Pancreas (tissue), 10 donors: ENCODE results near the gene COL20A1. TPM values are rescaled to one million over a fixed set of nuclear protein-coding genes. Genes with fewer than 3 reads are reported as not detected.

ENCODE experiments used
- ATAC-seq, 4 donors: fragments of 200-7000 bp; cut with Tn5 transposase; one replicate each; pipeline versions ENCODE4 v1.8.0 to v1.9.1; 2020; ENCODE audit warnings: mild to moderate bottlenecking in 4 of 4, moderate library complexity in 4 of 4
- DNase-seq, 6 donors: peaks; one replicate each; pipeline ENCODE4 v3.0.0-alpha.2; 2020
- FAIRE-seq: peaks from 2 replicates; lab custom pipeline; 2012; peaks lifted over from hg19 to GRCh38; lab: Jason Lieb, UNC
- H3K27ac ChIP-seq, 4 donors: fragments of 200-600 bp; sonication (generic); 1 replicate in 3 of 4; 2 replicates in 1 of 4; pipeline versions ENCODE4 v1.5.0 to v1.8.0; 2020
- H3K27me3 ChIP-seq, 4 donors: fragments of 200-600 bp; one replicate each; pipeline ENCODE4 v1.8.0; 2021
- H3K36me3 ChIP-seq, 3 donors: fragments of 200-600 bp; sonication (generic) in 1 of 3; one replicate each; pipeline versions ENCODE4 v1.5.0 to v1.8.0; 2020 to 2021
- H3K4me1 ChIP-seq, 3 donors: fragments of 200-600 bp; one replicate each; pipeline ENCODE4 v1.8.0; 2021
- H3K4me3 ChIP-seq, 4 donors: fragments of 200-600 bp; sonication (generic) in 2 of 4; one replicate each; pipeline versions ENCODE4 v1.5.0 to v1.8.0; 2020 to 2021
- H3K9me3 ChIP-seq, 4 donors: fragments of 200-600 bp; one replicate each; pipeline ENCODE4 v1.8.0; 2021
- CTCF ChIP-seq, 4 donors: fragments of 200-600 bp; sonication (generic) in 3 of 4; IDR thresholded peaks; one replicate each; pipeline versions ENCODE4 v1.5.0 to v1.8.0; 2021; ENCODE audit warnings: antibody characterized with exemption in 4 of 4
- WGBS, 2 donors: extraction: QIAGEN DNeasy Blood & Tissue Kit; methylation state at CpG; one replicate each; pipeline ENCODE4 v1.1.7; 2013; 5-methylcytosine and 5-hydroxymethylcytosine counted together
- intact Hi-C, 3 donors: fragments of 100-400 bp; cut with DNase I; formaldehyde crosslinking; loops; one replicate each; pipeline versions ENCODE4 v1.11.1 to v1.14.2; 2022
- polyA plus RNA-seq, 2 donors: library from polyadenylated mRNA; stranded (reverse); fragments of 200-250 nt; gene quantifications; one replicate each; pipeline ENCODE4 v1.2.3, GENCODE V29; 2013
- total RNA-seq, 6 donors: library from RNA; stranded (reverse); fragmentation: NEBNext Ultra II Directional in 4 of 6; extraction: Animal tissue kit (Norgen Biotek cat#: 25700) in 4 of 6; gene quantifications; one replicate each; pipeline versions ENCODE4 v1.2.1 to v1.2.4, GENCODE V29; 2021 to 2023
- donor health status: healthy with polysubstance abuse.
- donor health status: DM: no; HTN: no; CAD: no; lungs with moderate emphysema.
- donor health status: DM: no; HTN: no; CAD: no.
- donor health status: control.
- donor health status: control.
- donor health status: Bipolar disorder and iron deficiency.
- donor health status: DM: yes; HTN: yes; CAD: no.
- donor health status: DM: no; HTN: no; CAD: no.
- donor health status: DM: no; HTN: no; CAD: no.
- donor health status: DM: yes; HTN: yes; CAD: no.

Gene COL20A1
- total and polyA plus RNA-seq, 8 donors = 0.05 TPM; not detected in 7

GRCh38 chr20:63289311-63290135, 3.5 kb upstream of the COL20A1 start:
- peak in 2 of 6 donors; percentile 47 to 74 for DNase-seq
- Histone ChIP-seq H3K27ac (no peak overlapping the region), H3K9me3 (no peaks in the 10 kb centered on the region), H3K4me3 (no peak overlapping the region), H3K27me3 (no peaks in the 10 kb centered on the region), H3K36me3 (peaks cover 0 to 27% (median 3%) of the 10 kb centered on the region in 3 donors), H3K4me1 (no peaks in the 10 kb centered on the region)
- intact Hi-C loops = no loop called here
- FAIRE-seq = no peak
- TF ChIP-seq CTCF (IDR thresholded peaks at IDR 0.05) = no peak
- 77 to 80% methylated on average over 24 to 25 of the region's 25 CpGs for WGBS, 2 donors
- peak in 2 of 4 donors; percentile 2 to 6 for ATAC-seq

GRCh38 chr20:63290136-63290676, 2.8 kb upstream of the COL20A1 start:
- H3K27ac ChIP-seq = no peak overlapping the region
- FAIRE-seq = no peak
- DNase-seq = peak in 2 of 6 donors; percentile 32 to 73
- TF ChIP-seq CTCF (IDR thresholded peaks at IDR 0.05) = no peak
- 64 to 70% methylated on average over 13 to 17 of the region's 17 CpGs for WGBS, 2 donors
- ATAC-seq = peak in 3 of 4 donors; percentile 11 to 15 (median 12)
- H3K4me1 ChIP-seq = no peaks in the 10 kb centered on the region
- no peaks in the 10 kb centered on the region for H3K27me3 ChIP-seq
- H3K9me3 ChIP-seq = no peaks in the 10 kb centered on the region
- intact Hi-C loops = no loop called here
- H3K36me3 ChIP-seq = peaks cover 0 to 22% (median 3%) of the 10 kb centered on the region in 3 donors
- no peak overlapping the region for H3K4me3 ChIP-seq

GRCh38 chr20:63290677-63291472, 2.1 kb upstream of the COL20A1 start:
- Histone ChIP-seq H3K27ac (no peak overlapping the region), H3K4me3 (no peak overlapping the region), H3K9me3 (no peaks in the 10 kb centered on the region), H3K36me3 (peaks cover 0 to 16% (median 3%) of the 10 kb centered on the region in 3 donors), H3K27me3 (no peaks in the 10 kb centered on the region), H3K4me1 (no peaks in the 10 kb centered on the region)
- TF ChIP-seq CTCF (IDR thresholded peaks at IDR 0.05) = peak; percentile 40 to 55 (median 52)
- peak; percentile 65 to 83 (median 76) for ATAC-seq
- no peak for FAIRE-seq
- intact Hi-C loops = no loop called here
- DNase-seq = peak in 5 of 6 donors; percentile 26 to 91 (median 74)
- 17 to 27% methylated on average over 25 to 26 of the region's 26 CpGs for WGBS, 2 donors

- intact Hi-C loops = no loop called here
- H3K4me3 ChIP-seq = no peak overlapping the region
- H3K27me3 ChIP-seq = peaks cover 0 to 1% (median 0%) of the 10 kb centered on the region in 4 donors
- DNase-seq = peak in 1 of 6 donors; percentile 80
- no peak for ATAC-seq
- 70 to 82% methylated on average over 10 of the region's 10 CpGs for WGBS, 2 donors
- TF ChIP-seq CTCF (IDR thresholded peaks at IDR 0.05) = no peak
- H3K4me1 ChIP-seq = no peaks in the 10 kb centered on the region
- H3K9me3 ChIP-seq = no peaks in the 10 kb centered on the region
- H3K36me3 ChIP-seq = peaks cover 0 to 10% (median 3%) of the 10 kb centered on the region in 3 donors
- no peak overlapping the region for H3K27ac ChIP-seq
- FAIRE-seq = no peak
Measured at GRCh38 chr20:63291811-63292210, 1.2 kb upstream of the COL20A1 start.
